CD4-positive, alpha-beta T cell treated with Interleukin-2 at 100 ng/mL for 4 hours (primary cell): ENCODE data around the gene PRADC1.
"Not testable (repeated sequence)": the region's sequence is repeated elsewhere in the genome, so short reads cannot be mapped to it uniquely, and the experiment has no call there.

ENCODE experiments used
- DNase-seq: peaks from one replicate; pipeline ENCODE4 v3.0.0-alpha.2; 2020; ENCODE audit warnings: low spot score

PRADC1 gene

DNA sequence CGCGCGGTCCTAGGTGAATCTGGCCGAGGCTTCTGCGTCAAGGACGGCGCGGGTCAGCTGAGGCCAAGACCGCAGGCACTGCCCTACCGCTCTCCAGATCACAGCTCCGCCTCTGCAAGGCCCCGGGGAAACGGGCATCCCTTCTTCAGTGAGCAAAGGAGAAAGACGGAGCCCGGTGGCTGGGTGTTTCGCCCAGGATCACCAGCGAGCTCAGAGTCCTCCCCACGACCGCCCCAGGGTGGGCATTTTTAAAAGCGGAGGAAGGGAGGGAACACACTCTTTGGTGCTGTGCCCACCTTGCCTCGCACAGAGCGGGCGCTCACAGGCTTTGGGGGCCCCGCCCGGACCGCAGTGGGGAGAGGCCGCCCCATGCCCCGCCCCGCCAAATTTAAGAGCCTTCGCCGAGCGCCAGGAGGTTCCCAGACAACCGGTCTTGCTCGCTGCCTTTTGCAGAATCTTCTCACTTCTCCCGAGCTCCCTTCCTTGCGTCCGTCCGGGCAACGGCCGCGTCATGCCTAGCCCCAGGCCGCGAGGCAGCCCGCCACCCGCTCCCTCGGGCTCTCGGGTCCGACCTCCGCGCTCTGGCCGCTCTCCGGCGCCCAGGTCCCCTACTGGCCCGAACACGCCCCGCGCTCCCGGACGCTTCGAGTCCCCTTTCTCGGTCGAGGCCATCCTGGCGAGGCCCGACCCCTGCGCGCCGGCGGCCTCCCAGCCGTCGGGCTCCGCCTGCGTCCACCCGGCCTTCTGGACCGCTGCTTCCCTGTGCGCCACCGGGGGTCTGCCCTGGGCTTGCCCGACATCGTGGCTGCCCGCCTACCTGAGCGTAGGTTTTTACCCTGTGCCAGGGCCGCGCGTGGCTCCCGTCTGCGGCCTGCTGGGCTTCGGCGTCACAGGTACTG, 30.6 kb downstream of the PRADC1 start, which contains the start of gene NOTO:
Gene NOTO (plus strand): TSS at position 419 of the 899 bp plus-strand sequence. CDS start 93 bp downstream, at position 512.
- DNase-seq, result no peak

- DNase-seq, result not testable (repeated sequence)
Observed at GRCh38 chr2:73200281-73200680, 32.8 kb downstream of the PRADC1 start.

DNA sequence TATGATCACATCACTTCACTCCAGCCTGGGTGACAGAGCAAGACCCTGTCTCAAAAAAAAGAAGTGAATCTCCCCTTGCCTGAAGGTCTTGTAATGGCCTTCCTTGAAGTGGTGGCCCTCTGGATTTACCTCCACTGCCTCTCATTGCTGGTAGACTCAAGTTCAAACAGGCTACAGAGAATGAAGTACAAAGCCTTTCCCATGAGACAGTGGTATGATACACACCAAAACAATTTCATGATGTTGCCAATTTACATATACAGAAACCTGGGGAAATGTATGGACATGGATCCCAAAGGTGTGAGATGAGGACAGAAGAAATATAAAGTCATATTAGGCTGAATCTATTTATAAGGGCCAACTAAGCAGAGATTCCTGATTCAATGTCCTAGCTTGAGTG, 35.5 kb downstream of the PRADC1 start:
- no peak for DNase-seq

- no peak for DNase-seq
Observed at GRCh38 chr2:73187549-73187948, 45.5 kb downstream of the PRADC1 start.

DNA sequence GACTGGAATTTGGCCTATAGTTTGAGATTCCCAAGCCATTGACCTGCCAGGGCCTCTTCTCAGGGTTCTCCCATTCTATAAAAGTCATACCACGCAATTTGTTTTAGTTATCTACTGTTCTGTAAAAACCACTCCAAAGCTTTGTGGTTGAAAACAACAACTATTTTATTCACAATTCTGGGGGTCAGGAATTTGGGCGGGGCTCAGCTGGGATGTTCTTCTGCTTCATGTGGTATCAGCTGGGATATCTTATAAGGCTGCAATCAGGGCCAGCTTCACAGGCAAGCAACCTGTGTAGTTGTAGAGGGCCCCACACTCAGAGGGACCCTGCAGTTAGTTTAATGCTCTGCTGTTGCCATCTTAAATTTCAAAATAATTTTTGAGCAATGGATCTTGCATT, 47.1 kb downstream of the PRADC1 start:
- DNase-seq, result no peak
